WTC11 (cell line): ENCODE data around the gene PDE3B. TPM values are rescaled to one million over a fixed set of nuclear protein-coding genes. Genes with fewer than 3 reads are reported as not detected.
"Not testable (repeated sequence)": the region's sequence is repeated elsewhere in the genome, so short reads cannot be mapped to it uniquely, and the experiment has no call there.

Source experiments
- ATAC-seq: fragments of 200-7000 bp; cut with Tn5 transposase; 2 replicates; pipeline ENCODE4 v1.10.0; 2021; ENCODE audit warnings: mild to moderate bottlenecking, moderate library complexity
- CTCF ChIA-PET: fragments of 300-600 bp; sonication (Branson Sonifier 250); formaldehyde crosslinking; loops from one replicate; lab custom pipeline; 2021; ENCODE audit warnings: antibody characterized with exemption; lab: Charles Lee
- POLR2A ChIA-PET: fragments of 350-600 bp; sonication (Branson Sonifier 250); formaldehyde crosslinking; loops from one replicate; lab custom pipeline; 2021; ENCODE audit warnings: antibody characterized with exemption; lab: Charles Lee
- DNase-seq: peaks from one replicate; pipeline ENCODE4 v3.0.0; 2021; ENCODE audit warnings: low spot score
- H3K27ac Mint-ChIP-seq: 2 replicates; pipeline ENCODE4 v1.8.0; 2021; ENCODE audit warnings: mixed read lengths
- H3K27me3 Mint-ChIP-seq: 2 replicates; pipeline ENCODE4 v1.8.0; 2021; ENCODE audit warnings: low read depth, mild to moderate bottlenecking, moderate library complexity, mixed read lengths
- H3K36me3 Mint-ChIP-seq: 2 replicates; pipeline ENCODE4 v1.8.0; 2021; ENCODE audit warnings: mixed read lengths
- H3K4me1 Mint-ChIP-seq: 2 replicates; pipeline ENCODE4 v1.8.0; 2022; ENCODE audit warnings: mixed read lengths
- H3K4me3 Mint-ChIP-seq: 2 replicates; pipeline ENCODE4 v1.8.0; 2021; ENCODE audit warnings: mild to moderate bottlenecking, moderate library complexity, mixed read lengths
- H3K9me3 Mint-ChIP-seq: 2 replicates; pipeline ENCODE4 v1.8.0; 2021; ENCODE audit warnings: mixed read lengths
- ATF1 ChIP-seq: sonication (generic); formaldehyde crosslinking; IDR thresholded peaks from 2 replicates; pipeline ENCODE4 v1.8.1; 2023; ENCODE audit warnings: mild to moderate bottlenecking, moderate library complexity, missing genetic modification reagents
- ATF3 ChIP-seq: sonication (generic); formaldehyde crosslinking; conservative IDR thresholded peaks from 2 replicates; pipeline ENCODE4 v1.8.1; 2022; ENCODE audit warnings: mild to moderate bottlenecking, missing genetic modification reagents
- CDX4 ChIP-seq: fragments of 250-450 bp; sonication (Bioruptor Pico); IDR thresholded peaks from 2 replicates; pipeline ENCODE4 v1.9.0; 2021; ENCODE audit warnings: moderate library complexity, mild to moderate bottlenecking, inconsistent platforms, borderline replicate concordance
- E2F5 ChIP-seq: sonication (generic); formaldehyde crosslinking; IDR thresholded peaks from 2 replicates; pipeline ENCODE4 v1.8.1; 2022; ENCODE audit warnings: mild to moderate bottlenecking, moderate library complexity, missing genetic modification reagents
- ESRRA ChIP-seq: sonication (generic); formaldehyde crosslinking; IDR thresholded peaks from 2 replicates; pipeline ENCODE4 v1.8.1; 2022; ENCODE audit warnings: mild to moderate bottlenecking, missing genetic modification reagents, borderline replicate concordance
- FOXK1 ChIP-seq: sonication (generic); formaldehyde crosslinking; IDR thresholded peaks from 2 replicates; pipeline ENCODE4 v1.8.0; 2022; ENCODE audit warnings: mild to moderate bottlenecking, moderate library complexity, missing genetic modification reagents
- FOXP1 ChIP-seq: sonication (generic); formaldehyde crosslinking; IDR thresholded peaks from 2 replicates; pipeline ENCODE4 v1.8.0; 2022; ENCODE audit warnings: missing genetic modification reagents, mild to moderate bottlenecking, moderate library complexity, borderline replicate concordance
- FOXP4 ChIP-seq: sonication (generic); formaldehyde crosslinking; IDR thresholded peaks from 2 replicates; pipeline ENCODE4 v1.8.0; 2022; ENCODE audit warnings: mild to moderate bottlenecking, missing genetic modification reagents
- GABPB1 ChIP-seq: sonication (generic); formaldehyde crosslinking; IDR thresholded peaks from 2 replicates; pipeline ENCODE4 v1.8.1; 2023; ENCODE audit warnings: mild to moderate bottlenecking, missing genetic modification reagents
- JUN ChIP-seq: sonication (generic); formaldehyde crosslinking; IDR thresholded peaks from 2 replicates; pipeline ENCODE4 v1.8.0; 2023; ENCODE audit warnings: mild to moderate bottlenecking, missing genetic modification reagents
- MYBL2 ChIP-seq: sonication (generic); formaldehyde crosslinking; IDR thresholded peaks from 2 replicates; pipeline ENCODE4 v1.8.1; 2023; ENCODE audit warnings: mild to moderate bottlenecking, moderate library complexity, missing genetic modification reagents
- NR3C1 ChIP-seq: sonication (generic); formaldehyde crosslinking; conservative IDR thresholded peaks from 2 replicates; pipeline ENCODE4 v1.8.1; 2023; ENCODE audit warnings: low read depth, mild to moderate bottlenecking, missing genetic modification reagents
- ZNF121 ChIP-seq: sonication (generic); formaldehyde crosslinking; IDR thresholded peaks from 2 replicates; pipeline ENCODE4 v1.8.0; 2023; ENCODE audit warnings: missing genetic modification reagents
- ZNF281 ChIP-seq: sonication (generic); formaldehyde crosslinking; IDR thresholded peaks from 2 replicates; pipeline ENCODE4 v1.8.0; 2023; ENCODE audit warnings: mild to moderate bottlenecking, missing genetic modification reagents
- ZNF671 ChIP-seq: fragments of 250-450 bp; sonication (Bioruptor Pico); IDR thresholded peaks from 2 replicates; pipeline ENCODE4 v1.8.0; 2021; ENCODE audit warnings: mild to moderate bottlenecking
- ZSCAN18 ChIP-seq: fragments of 250-450 bp; sonication (Bioruptor Pico); IDR thresholded peaks from 2 replicates; pipeline ENCODE4 v2.1.2; 2022; ENCODE audit warnings: mild to moderate bottlenecking, moderate library complexity
- total RNA-seq: library from RNA; stranded (reverse); gene quantifications from 3 replicates; pipeline ENCODE4 v1.2.3, GENCODE V29; 2021

PDE3B gene
- total RNA-seq, 1 experiment from 2014 or later: 9.6 TPM

GRCh38 chr11:14626650-14627049 is 17.0 kb upstream of the PDE3B start:
- ChIA-PET CTCF (interaction anchor here (1.1 kb wide), 1 partner anchor 281 kb away, joined by 5 read pairs; no protein-coding TSS in a partner anchor), POLR2A (no interaction called here)
- Mint-ChIP-seq H3K36me3 (peaks cover 6% of the 10 kb centered on the region; the same call in 1 of the 2 replicates), H3K4me1 (no peaks in the 10 kb centered on the region), H3K27me3 (peaks cover 10% of the 10 kb centered on the region), H3K27ac (no peak overlapping the region), H3K9me3 (peaks cover 9% of the 10 kb centered on the region), H3K4me3 (no peak overlapping the region)
- no peak for ATAC-seq
- no peak for TF ChIP-seq NR3C1 (CRISPR knock-in tag)
- TF ChIP-seq ESRRA: no peak
- no peak for TF ChIP-seq GABPB1
- no peak for TF ChIP-seq E2F5 (CRISPR knock-in tag)
- no peak for TF ChIP-seq ZSCAN18
- DNase-seq: no peak

- TF ChIP-seq ZNF281 (CRISPR knock-in tag) (peak; percentile 48; the same call in 1 of the 2 replicates), FOXK1 (peak; percentile 79), FOXP1 (CRISPR knock-in tag) (0 out of 2 replicates have a peak, but pooled peaks have one; percentile 18), FOXP4 (CRISPR knock-in tag) (peak; percentile 58; the same call in 1 of the 2 replicates)
- TF ChIP-seq, all 79 proteins: peak for 4; not testable (repeated sequence) for 75
- Mint-ChIP-seq H3K27me3 (peaks cover 35% of the 10 kb centered on the region), H3K4me3 (peak overlapping the region; percentile 63), H3K27ac (peak overlapping the region; percentile 68; the same call in 1 of the 2 replicates)
- H3K9me3 Mint-ChIP-seq, H3K4me1 Mint-ChIP-seq, H3K36me3 Mint-ChIP-seq, ATAC-seq: not testable (repeated sequence)
- DNase-seq: peak; percentile 57
- POLR2A ChIA-PET: interaction anchor here (1.4 kb wide), 1 partner anchor 11 kb away, joined by 6 read pairs; no protein-coding TSS in a partner anchor
- CTCF ChIA-PET: interaction anchor here (1.0 to 1.5 kb wide), 3 partner anchors 13 to 373 kb away, joined by 3 to 8 read pairs (median 3); no protein-coding TSS in a partner anchor
These were observed 9.9 kb upstream of the PDE3B start for GRCh38 chr11:14633506-14634224.

GRCh38 chr11:14634813-14635212 is 8.8 kb upstream of the PDE3B start:
- no peak for ATAC-seq
- Mint-ChIP-seq H3K4me1 (peaks cover 8% of the 10 kb centered on the region), H3K27ac (no peak overlapping the region), H3K9me3 (peaks cover 9% of the 10 kb centered on the region), H3K4me3 (no peak overlapping the region), H3K27me3 (peaks cover 35% of the 10 kb centered on the region), H3K36me3 (peaks cover 6% of the 10 kb centered on the region; the same call in 1 of the 2 replicates)
- ChIA-PET POLR2A (interaction anchor here (1.4 kb wide), 1 partner anchor 10 kb away, joined by 6 read pairs; no protein-coding TSS in a partner anchor), CTCF (interaction anchor here (0.6 to 1.2 kb wide), 2 partner anchors 10 to 273 kb away, joined by 3 to 8 read pairs; no protein-coding TSS in a partner anchor)
- no peak for DNase-seq
- no peak for TF ChIP-seq CDX4 (CRISPR knock-in tag)
- no peak for TF ChIP-seq E2F5 (CRISPR knock-in tag)
- TF ChIP-seq ATF1 (CRISPR knock-in tag): no peak
- no peak for TF ChIP-seq JUN (CRISPR knock-in tag)
- no peak for TF ChIP-seq MYBL2 (CRISPR knock-in tag)
- TF ChIP-seq ATF3 (CRISPR knock-in tag): no peak
- no peak for TF ChIP-seq ZNF121 (CRISPR knock-in tag)
- no peak for TF ChIP-seq ZNF671 (CRISPR knock-in tag)
- TF ChIP-seq ZNF281 (CRISPR knock-in tag): no peak
